Mucosa of rectum (tissue), 2 donors: ENCODE data around the gene FBLIM1.

Experiments
- H3K27ac ChIP-seq, 2 donors: one replicate each; pipeline ENCODE4 v1.7.0; 2013; ENCODE audit warnings: inconsistent platforms in 2 of 2, low read depth in 2 of 2, low read length in 2 of 2
- H3K27me3 ChIP-seq, 2 donors: one replicate each; pipeline ENCODE4 v1.7.0; 2013; ENCODE audit warnings: low read length in 2 of 2; ENCODE audit not compliant: control insufficient read depth in 2 of 2, insufficient read depth in 2 of 2
- H3K36me3 ChIP-seq, 2 donors: one replicate each; pipeline ENCODE4 v1.7.0; 2013; ENCODE audit warnings: low read length in 2 of 2; ENCODE audit not compliant: control insufficient read depth in 2 of 2, insufficient read depth in 2 of 2
- H3K4me1 ChIP-seq, 2 donors: one replicate each; pipeline ENCODE4 v1.7.0; 2013; ENCODE audit warnings: low read length in 2 of 2, mild to moderate bottlenecking in 1 of 2; ENCODE audit not compliant: control insufficient read depth in 2 of 2, insufficient read depth in 2 of 2
- H3K4me3 ChIP-seq, 2 donors: one replicate each; pipeline ENCODE4 v1.7.0; 2013; ENCODE audit warnings: low read length in 2 of 2
- H3K9ac ChIP-seq, 2 donors: one replicate each; pipeline ENCODE4 v1.7.0; 2013; ENCODE audit warnings: low read length in 2 of 2, low read depth in 1 of 2, mild to moderate bottlenecking in 1 of 2
- H3K9me3 ChIP-seq, 2 donors: one replicate each; pipeline ENCODE4 v1.7.0; 2013; ENCODE audit warnings: low read length in 2 of 2; ENCODE audit not compliant: control insufficient read depth in 2 of 2
- donor health status: healthy.
- donor health status: Normal muscosa, but diverticular disease.

The FBLIM1 gene

DNA sequence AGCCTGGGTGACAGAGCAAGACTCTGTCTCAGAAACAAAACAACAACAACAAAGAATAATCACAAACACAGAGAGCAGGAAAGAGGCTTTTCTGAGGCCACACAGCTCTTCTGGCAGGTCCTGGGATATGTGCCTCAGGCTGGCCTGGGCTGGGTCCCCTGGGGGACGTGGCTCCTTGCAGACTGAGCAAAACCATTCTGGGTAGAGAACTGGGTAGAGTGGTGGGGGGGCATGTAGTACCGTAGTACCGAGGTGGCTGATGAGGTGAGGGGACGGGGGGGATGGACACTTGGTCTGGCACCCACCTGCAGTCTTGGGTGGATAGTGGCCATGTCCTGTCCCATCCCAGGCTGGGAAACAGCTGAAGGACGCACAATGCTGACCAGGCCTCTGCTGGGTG, 10.3 kb upstream of the FBLIM1 start:
- no peaks in the 10 kb centered on the region for H3K4me1 ChIP-seq
- no peaks in the 10 kb centered on the region for H3K27me3 ChIP-seq
- H3K9me3 ChIP-seq: no peaks in the 10 kb centered on the region
- no peak overlapping the region for H3K9ac ChIP-seq
- H3K27ac ChIP-seq: no peak overlapping the region
- H3K4me3 ChIP-seq: no peak overlapping the region
- H3K36me3 ChIP-seq: no peaks in the 10 kb centered on the region

DNA sequence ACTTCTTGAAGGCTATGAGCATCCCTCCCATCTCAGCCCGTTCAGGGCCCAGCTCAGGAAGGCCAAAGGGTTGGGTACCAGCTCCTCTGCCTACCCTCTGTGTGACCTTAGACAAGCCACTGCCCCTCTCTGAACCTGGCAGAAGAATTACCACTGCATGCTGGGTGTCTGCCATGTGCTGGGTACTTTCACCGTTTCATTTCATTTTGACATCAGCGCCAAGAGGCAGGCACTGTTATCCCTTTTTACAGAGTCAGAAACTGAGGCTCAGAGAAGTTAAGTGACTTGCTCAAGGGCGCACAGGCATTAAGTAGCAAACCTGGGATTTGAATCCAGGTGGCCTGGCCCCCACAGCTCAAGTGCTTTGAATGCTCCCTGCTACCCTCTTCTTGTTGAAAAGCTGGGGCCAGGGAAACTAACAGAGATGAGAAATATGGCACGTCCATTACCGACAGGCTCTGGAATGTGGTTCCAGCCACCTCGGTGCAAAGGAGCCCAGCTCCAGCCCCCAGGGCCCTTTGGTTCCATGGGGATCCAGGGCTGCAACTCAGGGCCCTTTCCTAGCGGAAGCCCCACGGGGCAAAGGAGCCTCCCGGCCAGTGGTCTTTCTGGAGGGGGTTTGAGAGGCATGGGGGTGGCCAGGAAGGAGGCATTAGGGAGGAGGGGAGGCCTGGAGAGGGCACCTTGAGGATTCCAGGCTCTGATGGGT, 9.8 kb upstream of the FBLIM1 start:
- Histone ChIP-seq H3K4me1 (no peaks in the 10 kb centered on the region), H3K9me3 (no peaks in the 10 kb centered on the region), H3K27ac (no peak overlapping the region), H3K9ac (no peak overlapping the region), H3K27me3 (no peaks in the 10 kb centered on the region), H3K36me3 (no peaks in the 10 kb centered on the region), H3K4me3 (no peak overlapping the region)

DNA sequence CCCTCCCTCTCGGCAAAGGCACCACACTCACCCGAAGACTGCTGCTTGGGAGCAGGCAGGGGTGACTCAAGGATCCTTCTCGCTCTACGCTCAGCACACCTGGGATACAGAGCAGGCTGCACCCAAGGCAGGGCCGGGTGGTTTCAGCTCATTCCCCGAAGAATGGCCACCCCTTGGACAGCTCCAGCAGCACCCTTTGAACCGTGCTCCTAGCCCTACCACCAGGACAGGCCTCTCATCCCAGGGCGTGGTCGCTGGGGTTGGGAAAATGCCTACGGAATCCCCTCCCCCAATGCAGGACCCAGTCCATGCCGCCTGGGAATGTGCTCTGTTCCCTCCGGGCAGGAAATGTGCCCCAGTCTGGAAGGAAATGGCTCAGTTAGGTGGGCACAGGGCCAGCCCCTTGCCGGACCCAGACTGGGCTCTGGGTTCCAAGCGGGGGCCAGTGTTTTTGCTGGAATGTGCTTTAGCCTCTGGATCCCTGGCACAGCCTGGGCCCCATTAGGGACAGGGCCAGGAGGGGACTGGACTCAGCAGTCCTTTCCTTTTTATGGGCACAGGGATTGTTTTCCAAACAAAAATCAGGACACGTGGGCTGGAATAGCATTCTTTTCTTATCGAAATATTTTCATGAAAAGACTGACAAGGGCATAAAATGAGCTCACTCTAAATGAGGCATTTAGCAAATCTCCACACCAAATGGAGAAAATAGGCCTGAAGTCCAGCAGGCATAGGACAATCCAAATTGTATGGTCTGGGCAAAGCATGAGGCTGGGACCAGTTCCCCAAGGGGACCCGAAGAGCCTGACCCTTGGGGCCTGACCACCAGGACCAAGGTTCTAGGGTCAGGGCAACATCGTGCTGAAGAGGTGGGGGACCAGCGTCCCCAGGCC, 8.9 kb upstream of the FBLIM1 start:
- Histone ChIP-seq H3K27me3 (no peaks in the 10 kb centered on the region), H3K4me3 (no peak overlapping the region), H3K36me3 (no peaks in the 10 kb centered on the region), H3K4me1 (no peaks in the 10 kb centered on the region), H3K9me3 (no peaks in the 10 kb centered on the region), H3K9ac (no peak overlapping the region), H3K27ac (no peak overlapping the region)

DNA sequence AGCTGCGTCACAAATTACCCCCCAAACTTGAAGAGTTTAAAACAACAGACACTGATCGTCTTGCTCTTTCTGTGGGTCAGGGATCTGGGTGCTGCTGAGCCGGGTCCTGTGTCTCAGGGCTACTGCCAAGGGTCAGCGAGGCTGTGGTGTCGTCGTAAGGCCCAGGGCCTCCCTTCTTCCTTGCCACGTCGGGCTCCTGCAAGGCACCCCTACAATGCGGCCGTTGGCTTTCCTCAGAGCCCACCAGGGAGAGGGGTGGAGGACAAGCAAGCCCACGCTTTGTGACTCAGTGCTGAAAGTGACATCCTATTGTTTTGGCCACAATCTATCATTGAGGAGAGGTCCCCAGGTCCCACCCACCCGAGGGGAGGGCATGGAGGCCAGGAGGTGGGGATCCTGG, 7.7 kb upstream of the FBLIM1 start:
- Histone ChIP-seq H3K9me3 (no peaks in the 10 kb centered on the region), H3K9ac (no peak overlapping the region), H3K4me1 (peaks cover 4 to 7% of the 10 kb centered on the region in 2 donors), H3K27me3 (no peaks in the 10 kb centered on the region), H3K27ac (no peak overlapping the region), H3K4me3 (no peak overlapping the region), H3K36me3 (no peaks in the 10 kb centered on the region)

DNA sequence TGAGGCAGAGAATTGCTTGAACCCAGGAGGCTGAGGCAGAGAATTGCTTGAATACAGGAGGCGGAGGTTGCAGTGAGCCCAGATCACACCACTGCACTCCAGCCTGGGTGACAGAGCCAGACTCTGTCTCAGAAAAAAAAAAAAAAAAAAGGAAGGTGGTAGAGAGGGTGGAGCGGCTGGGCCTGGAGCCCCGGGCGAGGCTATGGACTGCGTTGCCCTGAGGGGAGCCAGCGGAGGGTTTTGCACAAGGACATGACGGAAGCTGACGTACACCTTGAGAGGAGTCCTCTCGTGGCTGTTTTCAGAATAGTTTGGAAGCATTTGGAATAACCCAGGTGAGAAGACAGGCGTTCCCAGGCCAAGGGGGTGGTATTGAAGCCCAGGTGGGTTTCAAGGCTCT, 6.9 kb upstream of the FBLIM1 start:
- H3K27me3 ChIP-seq: peaks cover 0 to 4% of the 10 kb centered on the region in 2 donors
- H3K27ac ChIP-seq: no peak overlapping the region
- H3K9me3 ChIP-seq: no peaks in the 10 kb centered on the region
- H3K4me1 ChIP-seq: peaks cover 10 to 14% of the 10 kb centered on the region in 2 donors
- H3K9ac ChIP-seq: no peak overlapping the region
- H3K36me3 ChIP-seq: no peaks in the 10 kb centered on the region
- H3K4me3 ChIP-seq: no peak overlapping the region

DNA sequence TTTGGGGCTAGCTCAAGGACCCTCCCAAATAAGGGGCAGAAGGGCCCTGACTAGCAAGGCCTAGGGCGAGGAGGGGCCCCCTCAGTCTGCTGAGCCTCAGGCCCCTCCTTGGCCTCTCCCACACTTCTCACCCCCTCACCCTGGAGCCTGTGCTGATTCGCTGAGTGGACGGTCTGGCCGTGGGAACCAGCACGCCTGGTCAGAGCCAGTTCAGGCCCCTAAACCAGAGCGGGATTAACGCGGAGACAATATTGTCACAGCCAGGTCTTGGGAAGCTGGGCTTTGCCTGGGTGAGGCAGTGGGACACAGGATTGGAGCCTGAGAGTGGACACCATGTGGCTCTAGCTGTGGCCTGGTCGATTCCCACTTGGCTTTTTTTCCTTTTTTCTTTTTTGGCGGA, 4.8 kb upstream of the FBLIM1 start:
- Histone ChIP-seq H3K9ac (no peak overlapping the region), H3K27ac (no peak overlapping the region), H3K4me3 (no peak overlapping the region)

DNA sequence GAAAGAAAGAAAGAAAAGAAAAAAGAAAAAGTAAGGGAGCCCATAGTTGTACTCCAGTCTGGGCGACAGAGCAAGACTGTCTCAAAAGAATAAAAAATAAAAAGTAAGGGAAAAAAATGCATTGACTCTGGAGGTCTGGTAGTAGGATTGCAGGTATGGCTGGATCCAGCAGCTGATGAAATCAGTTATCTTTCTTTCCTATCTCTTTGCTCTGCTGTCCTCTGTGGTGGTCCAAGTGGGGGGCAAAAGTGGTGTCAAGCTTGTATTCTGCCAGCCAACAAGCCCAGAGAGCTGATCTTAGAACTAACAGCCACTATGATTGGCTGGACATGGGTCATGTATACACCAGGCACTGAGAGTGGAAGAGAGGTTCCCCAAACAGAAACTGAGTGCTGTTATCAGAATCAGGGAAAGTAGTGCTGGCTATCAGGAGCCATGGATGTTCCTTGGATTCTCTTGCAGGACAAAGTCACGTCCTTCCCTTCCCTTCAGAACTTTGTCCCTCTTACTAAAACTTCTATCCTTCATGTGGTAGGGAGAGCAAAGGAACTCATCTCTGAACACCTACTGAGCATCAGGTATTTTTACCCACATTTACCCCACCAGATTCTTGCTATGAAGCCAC, 3.5 kb upstream of the FBLIM1 start:
- no peaks in the 10 kb centered on the region for H3K36me3 ChIP-seq
- no peaks in the 10 kb centered on the region for H3K9me3 ChIP-seq
- H3K27ac ChIP-seq: no peak overlapping the region
- no peak overlapping the region for H3K4me3 ChIP-seq
- no peak overlapping the region for H3K9ac ChIP-seq
- peaks cover 19 to 33% of the 10 kb centered on the region in 2 donors for H3K4me1 ChIP-seq
- peaks cover 0 to 4% of the 10 kb centered on the region in 2 donors for H3K27me3 ChIP-seq

More for the DNA sequence above, 4.8 kb upstream of the FBLIM1 start:
- peaks cover 14 to 27% of the 10 kb centered on the region in 2 donors for H3K4me1 ChIP-seq
- no peaks in the 10 kb centered on the region for H3K9me3 ChIP-seq
- no peaks in the 10 kb centered on the region for H3K36me3 ChIP-seq
- peaks cover 0 to 4% of the 10 kb centered on the region in 2 donors for H3K27me3 ChIP-seq

DNA sequence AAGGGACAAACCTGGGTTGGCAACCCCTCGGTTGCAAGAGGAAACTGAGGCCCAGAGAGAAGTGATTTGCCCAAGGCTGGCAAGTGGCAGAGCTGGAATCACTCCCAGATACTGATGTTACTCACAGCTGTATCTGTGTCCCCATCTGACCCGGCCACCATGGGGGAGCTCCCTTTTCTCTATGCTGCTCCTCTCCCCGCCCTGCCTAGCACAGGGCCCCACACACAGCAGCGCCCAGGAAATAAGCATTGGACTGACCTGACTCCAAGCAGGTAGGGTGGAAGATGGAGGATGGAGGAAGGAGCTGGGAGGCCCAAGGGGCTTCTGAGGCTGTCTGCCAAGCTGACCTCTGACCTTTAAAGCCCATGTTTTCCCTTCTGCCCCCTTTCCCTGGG, 3.0 kb upstream of the FBLIM1 start:
- peaks cover 0 to 4% of the 10 kb centered on the region in 2 donors for H3K27me3 ChIP-seq
- H3K4me1 ChIP-seq: peaks cover 19 to 36% of the 10 kb centered on the region in 2 donors

DNA sequence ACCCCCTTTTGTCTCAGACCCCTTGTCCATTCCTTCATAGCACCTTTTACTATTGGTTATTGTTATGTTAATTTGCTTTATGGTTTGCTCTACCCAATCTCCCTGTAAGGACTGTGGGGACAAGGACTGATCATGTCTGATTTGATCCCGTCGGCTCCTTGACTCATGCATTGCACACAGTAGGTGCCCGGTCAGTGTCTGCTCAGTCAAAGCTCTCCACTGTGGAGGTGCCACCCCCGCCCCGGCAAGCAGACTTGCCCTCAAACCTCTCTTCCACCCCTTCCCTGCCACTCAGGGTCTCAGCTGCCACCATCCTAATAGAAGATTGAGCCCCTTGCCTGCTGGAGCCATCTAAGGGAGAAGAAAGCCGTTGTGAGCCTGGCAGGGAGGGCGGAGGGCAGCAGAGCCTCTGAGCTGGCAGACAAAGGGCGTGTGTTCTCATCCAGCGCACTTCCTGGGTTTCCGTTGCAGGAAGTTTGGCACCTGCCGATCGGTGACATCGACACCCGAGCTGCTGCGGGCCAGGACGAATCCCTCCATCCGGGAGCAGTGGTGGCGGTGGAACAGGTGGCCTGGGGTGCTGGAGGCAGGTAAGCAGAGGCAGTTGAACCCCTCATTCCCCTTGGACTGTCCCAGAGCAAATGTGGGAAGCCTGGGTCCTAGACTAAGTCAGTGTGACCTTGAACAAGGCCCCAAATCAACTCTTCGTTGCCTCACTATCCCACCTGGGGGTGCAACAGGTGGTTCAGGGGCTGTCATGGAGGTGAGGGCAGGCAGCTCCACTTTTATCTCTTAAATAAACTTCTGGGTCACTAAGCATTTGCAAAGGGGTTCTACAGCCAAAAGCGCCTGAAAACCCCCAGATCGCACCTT, 2.2 kb upstream of the FBLIM1 start:
- H3K9me3 ChIP-seq: no peaks in the 10 kb centered on the region
- peaks cover 0 to 4% of the 10 kb centered on the region in 2 donors for H3K27me3 ChIP-seq
- H3K4me1 ChIP-seq: peaks cover 23 to 43% of the 10 kb centered on the region in 2 donors
- H3K4me3 ChIP-seq: peak overlapping the region; percentile 75 to 82
- H3K9ac ChIP-seq: peak overlapping the region; percentile 90 to 95
- H3K36me3 ChIP-seq: peaks cover 0 to 4% of the 10 kb centered on the region in 2 donors
- H3K27ac ChIP-seq: peak overlapping the region; percentile 89 to 91

More for the DNA sequence above, 3.0 kb upstream of the FBLIM1 start:
- Histone ChIP-seq H3K27ac (peak overlapping the region in 1 of 2 donors; percentile 89), H3K4me3 (peak overlapping the region in 1 of 2 donors; percentile 75), H3K9ac (peak overlapping the region in 1 of 2 donors; percentile 30), H3K9me3 (no peaks in the 10 kb centered on the region), H3K36me3 (no peaks in the 10 kb centered on the region)
